Astrocyte (in vitro differentiated cells and primary cell): ENCODE results near the gene FRS2.

Source experiments
- CTCF ChIP-seq: IDR thresholded peaks from 2 replicates; pipeline ENCODE4 v1.5.1; 2011; ENCODE audit warnings: low read depth, mild to moderate bottlenecking, inconsistent platforms, low read length, moderate library complexity; ENCODE audit not compliant: insufficient read depth
- EZH2 ChIP-seq: IDR thresholded peaks from 2 replicates; pipeline ENCODE4 v1.6.1; 2012; ENCODE audit warnings: mild to moderate bottlenecking, low read length, inconsistent platforms; ENCODE audit not compliant: insufficient read depth

- TF ChIP-seq CTCF (no peak), EZH2 (no peak)
Observed at GRCh38 chr12:69588527-69588926, 118.3 kb downstream of the FRS2 start.
